Measurements from ENCODE around the gene TRIM65. TPM values are rescaled to one million over a fixed set of nuclear protein-coding genes. Genes with fewer than 3 reads are reported as not detected.
A peak's percentile ranks its signal among the peaks of the same experiment; 100 is the strongest.

The TRIM65 gene
- total and polyA plus RNA-seq, 2 of the 13 experiments (the other 11 are each of a cell fraction or from before 2014, with no cell fraction given): 10.3 to 22.4 TPM

GRCh38 chr17:75891605-75892555 is 4.9 kb downstream of the TRIM65 start (continued):
- TF ChIP-seq, protein P1, sequence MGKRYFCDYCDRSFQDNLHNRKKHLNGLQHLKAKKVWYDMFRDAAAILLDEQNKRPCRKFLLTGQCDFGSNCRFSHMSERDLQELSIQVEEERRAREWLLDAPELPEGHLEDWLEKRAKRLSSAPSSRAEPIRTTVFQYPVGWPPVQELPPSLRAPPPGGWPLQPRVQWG (CRISPR knock-in tag; IDR thresholded peaks at IDR 0.05; ENCODE audit: borderline replicate concordance, low read depth): no peak
- TF ChIP-seq PITX1 (CRISPR knock-in tag; IDR thresholded peaks at IDR 0.05): peak; percentile 85
- TF ChIP-seq ZNF3 (CRISPR knock-in tag; IDR thresholded peaks at IDR 0.05): no peak
- 0 out of 2 replicates have a peak, but pooled peaks have one; percentile 30 for TF ChIP-seq TBP (CRISPR knock-in tag; IDR thresholded peaks at IDR 0.05)
- TF ChIP-seq TSC22D2 (CRISPR knock-in tag; IDR thresholded peaks at IDR 0.05; ENCODE audit: borderline replicate concordance): peak; percentile 52; the same call in 1 of the 2 replicates
- peak; percentile 51; the same call in 1 of the 2 replicates for TF ChIP-seq SOX5 (CRISPR knock-in tag; IDR thresholded peaks at IDR 0.05; ENCODE audit: borderline replicate concordance)
- TF ChIP-seq ZNF232 (CRISPR knock-in tag; IDR thresholded peaks at IDR 0.05; ENCODE audit: borderline replicate concordance): peak; percentile 77
- no peak for TF ChIP-seq ZNF441 (CRISPR knock-in tag; IDR thresholded peaks at IDR 0.05; ENCODE audit: borderline replicate concordance)
- no peak for TF ChIP-seq SMAD3 (CRISPR knock-in tag; IDR thresholded peaks at IDR 0.05)
- TF ChIP-seq, protein P2, sequence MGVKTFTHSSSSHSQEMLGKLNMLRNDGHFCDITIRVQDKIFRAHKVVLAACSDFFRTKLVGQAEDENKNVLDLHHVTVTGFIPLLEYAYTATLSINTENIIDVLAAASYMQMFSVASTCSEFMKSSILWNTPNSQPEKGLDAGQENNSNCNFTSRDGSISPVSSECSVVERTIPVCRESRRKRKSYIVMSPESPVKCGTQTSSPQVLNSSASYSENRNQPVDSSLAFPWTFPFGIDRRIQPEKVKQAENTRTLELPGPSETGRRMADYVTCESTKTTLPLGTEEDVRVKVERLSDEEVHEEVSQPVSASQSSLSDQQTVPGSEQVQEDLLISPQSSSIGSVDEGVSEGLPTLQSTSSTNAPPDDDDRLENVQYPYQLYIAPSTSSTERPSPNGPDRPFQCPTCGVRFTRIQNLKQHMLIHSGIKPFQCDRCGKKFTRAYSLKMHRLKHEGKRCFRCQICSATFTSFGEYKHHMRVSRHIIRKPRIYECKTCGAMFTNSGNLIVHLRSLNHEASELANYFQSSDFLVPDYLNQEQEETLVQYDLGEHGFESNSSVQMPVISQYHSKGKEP (CRISPR knock-in tag; IDR thresholded peaks at IDR 0.05): no peak
- TF ChIP-seq RFXANK (CRISPR knock-in tag; IDR thresholded peaks at IDR 0.05): no peak
- no peak for TF ChIP-seq ADNP (CRISPR knock-in tag; IDR thresholded peaks at IDR 0.05)
- TF ChIP-seq MIER3 (CRISPR knock-in tag; IDR thresholded peaks at IDR 0.05; ENCODE audit: borderline replicate concordance): 0 out of 2 replicates have a peak, but pooled peaks have one; percentile 47
- TF ChIP-seq HMG20B (CRISPR knock-in tag; conservative IDR thresholded peaks at IDR 0.05): peak; percentile 57; the same call in 1 of the 2 replicates
- TF ChIP-seq KLF15 (CRISPR knock-in tag; IDR thresholded peaks at IDR 0.05; ENCODE audit: borderline replicate concordance): no peak
- TF ChIP-seq TBX3 (IDR thresholded peaks at IDR 0.05; ENCODE audit: borderline replicate concordance): no peak
- peak; percentile 84 for TF ChIP-seq ZNF414 (CRISPR knock-in tag; IDR thresholded peaks at IDR 0.05)
- TF ChIP-seq, protein P3, sequence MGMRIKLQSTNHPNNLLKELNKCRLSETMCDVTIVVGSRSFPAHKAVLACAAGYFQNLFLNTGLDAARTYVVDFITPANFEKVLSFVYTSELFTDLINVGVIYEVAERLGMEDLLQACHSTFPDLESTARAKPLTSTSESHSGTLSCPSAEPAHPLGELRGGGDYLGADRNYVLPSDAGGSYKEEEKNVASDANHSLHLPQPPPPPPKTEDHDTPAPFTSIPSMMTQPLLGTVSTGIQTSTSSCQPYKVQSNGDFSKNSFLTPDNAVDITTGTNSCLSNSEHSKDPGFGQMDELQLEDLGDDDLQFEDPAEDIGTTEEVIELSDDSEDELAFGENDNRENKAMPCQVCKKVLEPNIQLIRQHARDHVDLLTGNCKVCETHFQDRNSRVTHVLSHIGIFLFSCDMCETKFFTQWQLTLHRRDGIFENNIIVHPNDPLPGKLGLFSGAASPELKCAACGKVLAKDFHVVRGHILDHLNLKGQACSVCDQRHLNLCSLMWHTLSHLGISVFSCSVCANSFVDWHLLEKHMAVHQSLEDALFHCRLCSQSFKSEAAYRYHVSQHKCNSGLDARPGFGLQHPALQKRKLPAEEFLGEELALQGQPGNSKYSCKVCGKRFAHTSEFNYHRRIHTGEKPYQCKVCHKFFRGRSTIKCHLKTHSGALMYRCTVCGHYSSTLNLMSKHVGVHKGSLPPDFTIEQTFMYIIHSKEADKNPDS (CRISPR knock-in tag; IDR thresholded peaks at IDR 0.05): peak; percentile 93
- TF ChIP-seq ZFP36L1 (CRISPR knock-in tag; IDR thresholded peaks at IDR 0.05): no peak
- TF ChIP-seq, protein P4, sequence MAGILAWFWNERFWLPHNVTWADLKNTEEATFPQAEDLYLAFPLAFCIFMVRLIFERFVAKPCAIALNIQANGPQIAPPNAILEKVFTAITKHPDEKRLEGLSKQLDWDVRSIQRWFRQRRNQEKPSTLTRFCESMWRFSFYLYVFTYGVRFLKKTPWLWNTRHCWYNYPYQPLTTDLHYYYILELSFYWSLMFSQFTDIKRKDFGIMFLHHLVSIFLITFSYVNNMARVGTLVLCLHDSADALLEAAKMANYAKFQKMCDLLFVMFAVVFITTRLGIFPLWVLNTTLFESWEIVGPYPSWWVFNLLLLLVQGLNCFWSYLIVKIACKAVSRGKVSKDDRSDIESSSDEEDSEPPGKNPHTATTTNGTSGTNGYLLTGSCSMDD (CRISPR knock-in tag; IDR thresholded peaks at IDR 0.05): 0 out of 2 replicates have a peak, but pooled peaks have one; percentile 22
- TF ChIP-seq KLF9 (CRISPR knock-in tag; IDR thresholded peaks at IDR 0.05; ENCODE audit: low read depth): 0 out of 2 replicates have a peak, but pooled peaks have one; percentile 62
- TF ChIP-seq ATF5 (CRISPR knock-in tag; IDR thresholded peaks at IDR 0.05; ENCODE audit: low read depth): no peak

Data from HepG2 (cell line).